H1 (cell line): ENCODE data around the gene SMO. TPM values are rescaled to one million over a fixed set of nuclear protein-coding genes. Genes with fewer than 3 reads are reported as not detected.

Source experiments
- CTCF ChIA-PET: fragments of 300-600 bp; sonication (Branson Sonifier 250); formaldehyde crosslinking; loops from one replicate; lab custom pipeline; 2021; ENCODE audit not compliant: partially characterized antibody; lab: Charles Lee
- POLR2A ChIA-PET: fragments of 300-600 bp; sonication (Branson Sonifier 250); formaldehyde crosslinking; loops from one replicate; lab custom pipeline; 2021; ENCODE audit warnings: inconsistent platforms; ENCODE audit not compliant: partially characterized antibody; lab: Charles Lee
- DNase-seq, 2 experiments: peaks; one replicate each; pipeline versions ENCODE4 v3.0.0 to v3.0.0-alpha.2; 2010 to 2022; ENCODE audit warnings: low spot score in 2 of 2, low read depth in 1 of 2, mixed read lengths in 1 of 2
- FAIRE-seq: peaks from 2 replicates; lab custom pipeline; 2011; peaks lifted over from hg19 to GRCh38; lab: Jason Lieb, UNC
- H2AFZ ChIP-seq: 2 replicates; pipeline ENCODE4 v1.8.1; 2012; ENCODE audit warnings: low read length, inconsistent platforms
- H2AK5ac ChIP-seq: 2 replicates; pipeline ENCODE4 v1.6.1; 2013; ENCODE audit warnings: low read depth, low read length
- H2BK120ac ChIP-seq: replicated peaks from 2 replicates; pipeline ENCODE3; 2013; ENCODE audit warnings: low read depth, low read length, inconsistent platforms
- H2BK12ac ChIP-seq: 2 replicates; pipeline ENCODE4 v1.6.1; 2013; ENCODE audit warnings: low read depth, low read length
- H2BK15ac ChIP-seq: 2 replicates; pipeline ENCODE4 v1.6.1; 2013; ENCODE audit warnings: low read length
- H2BK20ac ChIP-seq: 2 replicates; pipeline ENCODE4 v1.6.1; 2013; ENCODE audit warnings: low read length
- H2BK5ac ChIP-seq: 2 replicates; pipeline ENCODE4 v1.6.1; 2013; ENCODE audit warnings: low read depth, low read length
- H3K14ac ChIP-seq: 2 replicates; pipeline ENCODE4 v1.6.1; 2013; ENCODE audit warnings: inconsistent platforms; ENCODE audit not compliant: insufficient read length
- H3K18ac ChIP-seq: 2 replicates; pipeline ENCODE4 v1.6.1; 2013; ENCODE audit warnings: low read length; ENCODE audit errors: extremely low read depth
- H3K23ac ChIP-seq: 2 replicates; pipeline ENCODE4 v1.6.1; 2013; ENCODE audit warnings: inconsistent platforms; ENCODE audit not compliant: insufficient read length
- H3K23me2 ChIP-seq: 2 replicates; pipeline ENCODE4 v1.6.1; 2013; ENCODE audit warnings: low read depth, low read length
- H3K27ac ChIP-seq: 2 replicates; pipeline ENCODE4 v1.6.1; 2011; ENCODE audit warnings: low read depth, low read length, inconsistent platforms
- H3K27me3 ChIP-seq, 4 experiments: replicated peaks in 1 of 4; 1 replicate in 1 of 4; 2 replicates in 3 of 4; pipeline versions ENCODE4 v1.6.1 to v1.8.1; 2011 to 2013; ENCODE audit warnings: low read length in 3 of 4, mild to moderate bottlenecking in 3 of 4, inconsistent platforms in 2 of 4, mixed read lengths in 2 of 4, moderate library complexity in 1 of 4; ENCODE audit not compliant: control insufficient read depth in 3 of 4, insufficient read depth in 3 of 4; ENCODE audit errors: extremely low read depth in 1 of 4
- H3K36me3 ChIP-seq, 4 experiments: 2 replicates each; pipeline versions ENCODE4 v1.6.1 to v1.8.1; 2011 to 2013; ENCODE audit warnings: mild to moderate bottlenecking in 4 of 4, low read length in 3 of 4, moderate library complexity in 2 of 4, control low read depth in 1 of 4, inconsistent platforms in 1 of 4; ENCODE audit not compliant: insufficient read depth in 4 of 4, control insufficient read depth in 2 of 4
- H3K4ac ChIP-seq: replicated peaks from 2 replicates; pipeline ENCODE3; 2013; ENCODE audit warnings: low read length, low read depth, mixed read lengths, inconsistent platforms; ENCODE audit not compliant: insufficient read length
- H3K4me1 ChIP-seq, 4 experiments: replicated peaks in 1 of 4; 1 replicate in 1 of 4; 2 replicates in 3 of 4; pipeline versions ENCODE4 v1.6.1 to v1.8.1; 2011 to 2013; ENCODE audit warnings: low read length in 3 of 4, inconsistent platforms in 2 of 4, mixed read lengths in 1 of 4; ENCODE audit not compliant: insufficient read depth in 4 of 4, control insufficient read depth in 3 of 4
- H3K4me2 ChIP-seq, 2 experiments: 2 replicates each; pipeline versions ENCODE4 v1.6.1 to v1.8.1; 2011 to 2013; ENCODE audit warnings: low read depth in 2 of 2, low read length in 2 of 2, control low read depth in 1 of 2, inconsistent platforms in 1 of 2, mild to moderate bottlenecking in 1 of 2; ENCODE audit not compliant: insufficient read depth in 1 of 2
- H3K4me3 ChIP-seq, 4 experiments: fragments of 200-600, 300-600 bp in 1 of 4; sonication (generic), shearing (Covaris generic), sonication (Bioruptor Twin) in 1 of 4; 2 replicates each; pipeline versions ENCODE4 v1.5.1 to v1.8.1; 2011 to 2016; ENCODE audit warnings: low read length in 4 of 4, low read depth in 3 of 4, control low read depth in 2 of 4, inconsistent platforms in 2 of 4, mild to moderate bottlenecking in 2 of 4, mixed read lengths in 1 of 4, moderate library complexity in 1 of 4; ENCODE audit not compliant: insufficient read depth in 2 of 4; ENCODE audit errors: extremely low read depth in 1 of 4
- H3K56ac ChIP-seq: replicated peaks from 2 replicates; pipeline ENCODE3; 2013; ENCODE audit warnings: low read depth, mild to moderate bottlenecking, mixed read lengths, low read length, inconsistent platforms; ENCODE audit not compliant: insufficient read length
- H3K79me1 ChIP-seq: 2 replicates; pipeline ENCODE4 v1.6.1; 2013; ENCODE audit warnings: low read depth, low read length, control low read depth
- H3K79me2 ChIP-seq, 2 experiments: 2 replicates each; pipeline versions ENCODE4 v1.6.1 to v1.8.1; 2012 to 2013; ENCODE audit warnings: low read length in 2 of 2, mild to moderate bottlenecking in 2 of 2, inconsistent platforms in 1 of 2; ENCODE audit not compliant: insufficient read depth in 2 of 2, control insufficient read depth in 1 of 2
- H3K9ac ChIP-seq, 4 experiments: replicated peaks in 1 of 4; 1 replicate in 1 of 4; 2 replicates in 3 of 4; pipeline versions ENCODE4 v1.6.1 to v1.8.1; 2011 to 2013; ENCODE audit warnings: low read depth in 3 of 4, low read length in 3 of 4, control low read depth in 2 of 4, mild to moderate bottlenecking in 2 of 4, moderate library complexity in 2 of 4, inconsistent platforms in 1 of 4; ENCODE audit errors: extremely low read depth in 1 of 4
- H3K9me3 ChIP-seq, 2 experiments: 2 replicates each; pipeline versions ENCODE4 v1.6.1 to v1.8.1; 2012 to 2013; ENCODE audit warnings: mild to moderate bottlenecking in 2 of 2, moderate library complexity in 2 of 2, control low read depth in 1 of 2, inconsistent platforms in 1 of 2, low read depth in 1 of 2, low read length in 1 of 2, mixed read lengths in 1 of 2; ENCODE audit not compliant: insufficient read depth in 2 of 2
- H4K20me1 ChIP-seq, 2 experiments: replicated peaks in 1 of 2; 2 replicates each; pipeline versions ENCODE3 to v1.8.1; 2011 to 2013; ENCODE audit warnings: inconsistent platforms in 2 of 2, low read length in 2 of 2, mild to moderate bottlenecking in 1 of 2; ENCODE audit not compliant: insufficient read depth in 2 of 2, control insufficient read depth in 1 of 2
- H4K5ac ChIP-seq: 2 replicates; pipeline ENCODE4 v1.6.1; 2013; ENCODE audit warnings: low read length, low read depth, mixed read lengths, inconsistent platforms; ENCODE audit not compliant: insufficient read length
- H4K8ac ChIP-seq: 2 replicates; pipeline ENCODE4 v1.8.0; 2013; ENCODE audit warnings: mild to moderate bottlenecking, moderate library complexity, low read length, inconsistent platforms; ENCODE audit not compliant: insufficient read depth; ENCODE audit errors: extremely low read depth
- H4K91ac ChIP-seq: replicated peaks from 2 replicates; pipeline ENCODE3; 2013; ENCODE audit warnings: low read length, mixed read lengths, inconsistent platforms; ENCODE audit not compliant: insufficient read length
- ATF2 ChIP-seq: IDR thresholded peaks from 2 replicates; pipeline ENCODE4 v1.6.1; 2012; ENCODE audit warnings: low read length, inconsistent platforms
- ATF3 ChIP-seq: IDR thresholded peaks from 2 replicates; pipeline ENCODE4 v1.6.1; 2011; ENCODE audit warnings: low read depth, mild to moderate bottlenecking, low read length; ENCODE audit not compliant: insufficient read depth
- BRCA1 ChIP-seq: IDR thresholded peaks from 2 replicates; pipeline ENCODE4 v1.6.1; 2012; ENCODE audit warnings: low read depth, low read length, improper control_type of control experiment
- CBX5 ChIP-seq: fragments of 300-800, 300-1000 bp; sonication (generic); IDR thresholded peaks from 2 replicates; pipeline ENCODE4 v1.7.1; 2016; ENCODE audit warnings: antibody characterized with exemption, low read length, low read depth
- CBX8 ChIP-seq: fragments of 300-800, 300-1000 bp; sonication (generic); IDR thresholded peaks from 2 replicates; pipeline ENCODE4 v1.7.1; 2016; ENCODE audit warnings: low read depth, low read length, borderline replicate concordance
- CHD2 ChIP-seq: IDR thresholded peaks from 2 replicates; pipeline ENCODE4 v1.6.1; 2012; ENCODE audit warnings: low read length, improper control_type of control experiment
- CREB1 ChIP-seq: IDR thresholded peaks from 2 replicates; pipeline ENCODE4 v1.6.1; 2012; ENCODE audit warnings: inconsistent platforms
- GABPA ChIP-seq: IDR thresholded peaks from 2 replicates; pipeline ENCODE4 v1.6.1; 2011; ENCODE audit warnings: mild to moderate bottlenecking, low read length, moderate library complexity, borderline replicate concordance; ENCODE audit not compliant: insufficient read depth
- RBBP5 ChIP-seq: IDR thresholded peaks from 2 replicates; pipeline ENCODE4 v1.7.1; 2012; ENCODE audit warnings: low read depth, mild to moderate bottlenecking, inconsistent platforms, low read length, moderate library complexity, borderline replicate concordance
- SRF ChIP-seq: IDR thresholded peaks from 2 replicates; pipeline ENCODE4 v1.6.1; 2011; ENCODE audit warnings: mild to moderate bottlenecking, low read depth, low read length, moderate library complexity
- WGBS, 2 experiments: shearing (Covaris generic) in 1 of 2; methylation state at CpG; one replicate each; pipeline versions ENCODE4 v1.1.6 to v1.1.7; 2013 to 2015; ENCODE audit warnings: low lambda C conversion rate in 2 of 2, mixed read lengths in 2 of 2, inconsistent platforms in 1 of 2, low coverage in 1 of 2, missing lambda C conversion rate in 1 of 2; ENCODE audit not compliant: insufficient replicate concordance in 2 of 2, insufficient coverage in 1 of 2, insufficient read length in 1 of 2; ENCODE audit errors: extremely low coverage in 1 of 2, missing lambda C conversion rate in 1 of 2; 5-methylcytosine and 5-hydroxymethylcytosine counted together
- polyA plus RNA-seq, 7 experiments: library from polyadenylated mRNA; depleted of rRNA in 3 of 7; stranded (reverse) in 5 of 7; unstranded in 2 of 7; fragments of >200 nt in 5 of 7; fragments of 200-250 nt in 2 of 7; gene quantifications; 1 replicate in 5 of 7; 2 replicates in 1 of 7; 4 replicates in 1 of 7; pipeline versions ENCODE4 v1.2.1 to v1.2.3, GENCODE V29; 2011 to 2013; ENCODE audit warnings: missing spikeins in 2 of 7, mixed read lengths in 2 of 7
- total RNA-seq: library from RNA; stranded (reverse); fragmentation: NEBNext Ultra II Directional; extraction: Animal tissue kit (Norgen Biotek cat#: 25700); gene quantifications from 2 replicates; pipeline ENCODE4 v1.2.1, GENCODE V29; 2021

SMO gene
- total and polyA plus RNA-seq, 2 of the 8 experiments (the other 6 are each of a cell fraction or from before 2014, with no cell fraction given) = 64.5 to 67.6 TPM

GRCh38 chr7:129212596-129212995, 24.2 kb downstream of the SMO start:
- no peak overlapping the region for H3K27ac ChIP-seq
- no peak overlapping the region for H3K14ac ChIP-seq
- H3K79me2 ChIP-seq = no peaks in the 10 kb centered on the region
- WGBS, 2 experiments = 79% methylated on average over 4 of the region's 4 CpGs; no CpG with 5 or more reads in 1 of the 2 experiments
- no peak overlapping the region for H4K8ac ChIP-seq
- peaks cover 3 to 16% of the 10 kb centered on the region in 2 experiments; a peak in 2 of 4 replicates for H3K9me3 ChIP-seq
- no peak overlapping the region for H3K4ac ChIP-seq
- H3K56ac ChIP-seq = no peak overlapping the region
- no peak overlapping the region for H3K4me2 ChIP-seq
- H3K27me3 ChIP-seq = no peaks in the 10 kb centered on the region
- no peak overlapping the region for H3K18ac ChIP-seq
- peaks cover 11 to 28% (median 26%) of the 10 kb centered on the region in 4 experiments for H3K36me3 ChIP-seq
- H3K9ac ChIP-seq = no peak overlapping the region
- FAIRE-seq (no peak), DNase-seq (no peak)
- no peak overlapping the region for H2AK5ac ChIP-seq
- no peak overlapping the region for H4K5ac ChIP-seq
- TF ChIP-seq ATF2 (no peak), GABPA (no peak), CHD2 (no peak), CREB1 (no peak), BRCA1 (no peak), SRF (no peak), CBX5 (no peak), RBBP5 (no peak), ATF3 (no peak), CBX8 (no peak)
- H2AFZ ChIP-seq = no peak overlapping the region
- no peaks in the 10 kb centered on the region for H3K23me2 ChIP-seq
- no peak overlapping the region for H2BK120ac ChIP-seq
- H4K91ac ChIP-seq = no peak overlapping the region
- CTCF ChIA-PET = interaction anchor here (1.0 to 10.6 kb wide), 10 partner anchors 9 to 309 kb away, joined by 3 to 258 read pairs (median 6); partner anchors contain the start of gene SMO
- no peak overlapping the region for H2BK5ac ChIP-seq
- H3K4me3 ChIP-seq = no peak overlapping the region
- no peak overlapping the region for H2BK12ac ChIP-seq
- H3K4me1 ChIP-seq = no peaks in the 10 kb centered on the region
- no peak overlapping the region for H2BK20ac ChIP-seq
- H3K79me1 ChIP-seq = no peaks in the 10 kb centered on the region
- no peak overlapping the region for H3K23ac ChIP-seq
- H4K20me1 ChIP-seq = peaks cover 0 to 5% of the 10 kb centered on the region in 2 experiments
- H2BK15ac ChIP-seq = no peak overlapping the region
- POLR2A ChIA-PET = interaction anchor here (1.4 to 1.9 kb wide), 2 partner anchors 43 to 47 kb away, joined by 4 to 12 read pairs; no protein-coding TSS in a partner anchor
